Body of pancreas (tissue), 4 donors: ENCODE results near the gene MYLK.

Experiments
- CTCF ChIP-seq, 7 experiments: fragments of 450-650 bp in 4 of 7; fragments of 200-600 bp in 3 of 7; sonication (generic) in 3 of 7; IDR thresholded peaks; one replicate each; pipeline ENCODE4 v1.5.1; 2016 to 2019; ENCODE audit warnings: antibody characterized with exemption in 7 of 7
- POLR2A ChIP-seq, 3 donors: fragments of 450-650 bp; IDR thresholded peaks; one replicate each; pipeline ENCODE4 v1.6.1; 2016; ENCODE audit warnings: antibody characterized with exemption in 3 of 3, mild to moderate bottlenecking in 2 of 3

- no peak for TF ChIP-seq CTCF (IDR thresholded peaks at IDR 0.05)
- TF ChIP-seq POLR2A (IDR thresholded peaks at IDR 0.05): no peak
Observed at GRCh38 chr3:123672429-123673146, 211.5 kb downstream of the MYLK start.
